G401.6 (cell line): ENCODE results near the gene DNAJC3.
"Not testable (repeated sequence)": the region's sequence is repeated elsewhere in the genome, so short reads cannot be mapped to it uniquely, and the experiment has no call there.

ENCODE experiments used
- FAIRE-seq: peaks from 2 replicates; lab custom pipeline; 2012; peaks lifted over from hg19 to GRCh38; lab: Jason Lieb, UNC

The DNAJC3 gene

DNA sequence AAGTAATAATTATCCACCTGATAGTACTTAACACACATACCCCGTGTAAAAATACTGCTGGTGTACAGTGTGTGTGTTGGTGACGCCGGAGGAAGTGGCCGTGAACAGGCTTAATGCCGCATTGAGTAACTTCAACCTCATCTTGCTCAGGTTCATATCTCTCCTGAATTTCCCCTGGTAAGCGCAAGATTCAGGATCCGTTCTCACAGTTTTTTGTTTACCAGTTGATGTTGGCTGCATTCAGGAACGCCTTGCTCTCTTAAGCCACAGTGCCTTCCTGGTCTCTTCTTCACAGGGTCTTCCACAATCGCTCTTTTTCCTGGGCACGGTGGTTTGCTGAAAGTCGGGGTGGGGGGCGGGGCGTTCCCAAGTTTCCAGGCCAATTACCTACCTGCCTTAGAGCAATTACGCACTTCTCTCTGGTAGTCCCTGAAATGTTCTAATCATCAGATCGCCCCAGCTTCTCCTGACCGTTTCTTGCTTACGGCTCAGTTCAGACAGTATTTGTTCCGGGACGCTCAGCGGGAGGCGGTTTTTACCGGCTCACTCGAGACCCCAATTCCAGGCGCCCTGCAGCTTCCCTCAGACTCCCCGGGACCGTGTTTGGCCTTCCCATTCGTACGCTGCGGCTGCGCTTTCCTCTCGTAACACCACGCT is 706 bp upstream of the DNAJC3 start:
- no peak for FAIRE-seq

DNA sequence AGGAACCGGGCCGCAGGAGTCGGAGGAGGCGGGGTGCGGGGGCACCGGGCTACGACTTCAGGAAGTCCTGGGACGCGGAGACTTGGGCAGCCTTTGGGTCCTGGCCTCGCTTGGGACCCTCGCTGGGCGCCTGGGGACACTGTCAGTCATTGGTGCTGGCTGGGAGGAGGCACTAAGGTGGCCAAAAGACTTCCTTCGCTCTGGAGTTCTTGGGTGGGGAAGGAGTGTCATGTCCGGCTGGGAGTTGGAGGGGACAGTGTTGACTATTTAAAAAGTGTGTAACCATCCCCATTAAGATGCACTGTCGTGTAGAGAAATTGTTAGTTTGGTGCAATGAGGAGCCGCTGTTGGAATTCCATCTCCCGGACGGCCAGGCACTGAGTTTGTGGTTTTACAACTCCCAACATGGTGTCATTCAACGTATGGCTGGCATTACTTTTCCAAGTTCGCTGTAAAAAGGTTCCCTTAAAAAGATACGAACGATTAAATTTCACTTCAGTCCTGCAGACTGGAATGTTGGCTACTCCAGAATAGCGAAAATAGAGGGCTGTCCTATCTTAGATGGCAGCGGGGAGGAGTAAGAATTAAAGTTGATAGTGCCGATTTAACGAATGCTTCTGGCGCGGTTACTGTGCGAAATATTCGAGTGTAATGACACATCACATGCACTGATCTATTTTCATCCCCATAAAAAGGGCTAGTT is 776 bp downstream of the DNAJC3 start:
- FAIRE-seq = no peak

DNA sequence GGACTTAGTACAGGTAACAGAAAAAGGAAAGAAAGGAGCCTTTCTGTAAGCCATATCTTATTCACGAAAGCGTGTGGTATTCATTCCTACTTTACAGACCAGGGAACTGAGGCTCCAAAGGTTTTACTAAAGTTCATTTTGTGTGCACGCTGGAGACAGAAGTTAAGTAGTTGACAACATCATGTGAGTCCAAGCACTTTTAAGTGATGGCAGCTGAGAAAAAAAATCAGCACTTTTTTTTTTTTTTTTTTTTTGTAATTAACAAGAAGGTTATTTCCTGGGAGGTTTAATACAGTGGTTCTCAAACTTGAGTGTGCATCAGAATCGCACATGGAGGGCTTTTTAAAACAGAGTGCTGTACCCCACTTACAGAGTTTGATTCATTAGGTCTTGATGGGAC is 2.0 kb downstream of the DNAJC3 start:
- no peak for FAIRE-seq

DNA sequence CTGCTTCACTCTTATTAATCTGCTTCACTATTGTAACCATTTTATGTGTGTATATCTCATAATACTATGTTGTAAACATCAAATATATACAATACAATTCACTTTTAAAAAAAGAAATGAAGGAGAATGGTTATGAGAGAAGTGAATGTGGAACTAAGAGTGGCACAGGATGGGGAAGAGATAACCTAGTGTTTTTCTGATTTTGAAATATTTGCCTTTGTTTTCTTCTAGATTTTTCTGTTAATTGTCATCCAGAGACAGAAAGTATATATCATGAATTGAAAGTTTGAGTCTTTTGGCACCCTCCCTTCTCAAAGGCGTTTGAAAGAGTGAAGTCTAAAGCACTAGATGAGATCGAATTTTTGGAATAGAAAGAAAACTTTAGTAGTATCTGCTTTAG is 2.8 kb downstream of the DNAJC3 start:
- FAIRE-seq = peak; percentile 66

DNA sequence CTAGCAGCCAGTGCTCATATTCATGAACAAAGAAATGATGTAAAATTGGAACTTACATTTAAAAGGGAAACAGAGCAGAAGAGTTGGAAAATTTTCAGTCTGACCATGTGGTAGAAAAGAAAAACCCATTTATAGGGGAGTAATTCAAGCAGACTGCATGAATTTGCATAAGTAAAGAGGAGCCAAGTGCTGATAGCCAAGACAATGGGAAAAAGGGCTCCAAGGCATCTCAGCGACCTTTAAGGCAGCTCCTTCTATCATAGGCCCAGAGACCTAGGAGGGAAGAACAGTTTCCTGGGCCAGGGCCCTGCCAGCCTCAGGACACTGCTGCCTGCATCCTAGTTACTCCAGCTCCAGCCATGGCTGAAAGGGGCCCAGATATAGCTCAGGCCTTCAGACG is 7.5 kb downstream of the DNAJC3 start:
- FAIRE-seq = no peak

DNA sequence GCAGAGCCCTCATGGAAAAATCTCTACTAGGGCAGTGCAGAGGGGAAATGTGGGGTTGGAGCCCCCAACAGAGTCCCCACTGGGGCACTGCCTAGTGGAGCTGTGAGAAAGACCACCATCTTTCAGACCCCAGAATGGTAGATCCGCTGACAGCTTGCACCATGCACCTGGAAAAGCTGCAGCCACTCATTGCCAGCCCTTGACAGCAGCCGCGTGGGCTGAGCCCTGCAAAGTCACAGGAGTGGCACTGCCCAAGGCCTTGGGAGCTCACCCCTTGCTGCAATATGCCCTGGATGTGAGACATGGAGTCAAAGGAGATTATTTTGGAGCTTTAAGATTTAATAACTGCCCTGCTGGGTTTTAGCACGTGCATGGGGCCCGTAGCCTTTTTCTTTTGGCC is 8.0 kb downstream of the DNAJC3 start:
- FAIRE-seq = not testable (repeated sequence)

DNA sequence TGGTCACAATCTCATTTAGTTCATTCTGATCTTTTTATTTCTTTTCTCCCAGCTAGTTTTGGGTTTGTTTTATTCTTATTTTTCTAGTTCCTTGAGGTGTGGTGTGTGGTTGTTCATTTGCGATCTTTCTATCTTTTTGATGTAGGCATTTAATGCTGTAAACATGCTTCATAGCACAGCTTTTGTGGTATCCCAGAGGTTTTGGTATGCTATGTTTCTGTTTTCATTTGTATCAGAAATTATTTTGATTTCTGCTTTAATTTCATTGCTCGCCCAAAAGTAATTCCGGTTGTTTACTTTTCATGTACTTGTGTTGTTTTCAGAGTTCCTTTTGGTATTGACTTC is 12.6 kb downstream of the DNAJC3 start:
- no peak for FAIRE-seq

DNA sequence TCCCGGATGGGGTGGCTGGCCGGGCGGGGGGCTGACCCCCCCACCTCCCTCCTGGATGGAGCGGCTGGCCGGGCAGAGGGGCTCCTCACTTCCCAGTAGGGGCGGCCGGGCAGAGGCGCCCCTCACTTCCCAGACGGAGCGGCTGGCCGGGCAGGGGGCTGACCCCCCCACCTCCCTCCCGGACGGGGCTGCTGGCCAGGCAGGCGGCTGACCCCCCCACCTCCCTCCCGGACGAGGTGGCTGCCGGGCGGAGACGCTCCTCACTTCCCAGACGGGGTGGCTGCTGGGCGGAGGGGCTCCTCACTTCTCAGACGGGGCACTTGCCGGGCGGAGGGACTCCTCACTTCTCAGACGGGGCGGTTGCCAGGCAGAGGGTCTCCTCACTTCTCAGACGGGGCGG is 14.0 kb downstream of the DNAJC3 start:
- not testable (repeated sequence) for FAIRE-seq

DNA sequence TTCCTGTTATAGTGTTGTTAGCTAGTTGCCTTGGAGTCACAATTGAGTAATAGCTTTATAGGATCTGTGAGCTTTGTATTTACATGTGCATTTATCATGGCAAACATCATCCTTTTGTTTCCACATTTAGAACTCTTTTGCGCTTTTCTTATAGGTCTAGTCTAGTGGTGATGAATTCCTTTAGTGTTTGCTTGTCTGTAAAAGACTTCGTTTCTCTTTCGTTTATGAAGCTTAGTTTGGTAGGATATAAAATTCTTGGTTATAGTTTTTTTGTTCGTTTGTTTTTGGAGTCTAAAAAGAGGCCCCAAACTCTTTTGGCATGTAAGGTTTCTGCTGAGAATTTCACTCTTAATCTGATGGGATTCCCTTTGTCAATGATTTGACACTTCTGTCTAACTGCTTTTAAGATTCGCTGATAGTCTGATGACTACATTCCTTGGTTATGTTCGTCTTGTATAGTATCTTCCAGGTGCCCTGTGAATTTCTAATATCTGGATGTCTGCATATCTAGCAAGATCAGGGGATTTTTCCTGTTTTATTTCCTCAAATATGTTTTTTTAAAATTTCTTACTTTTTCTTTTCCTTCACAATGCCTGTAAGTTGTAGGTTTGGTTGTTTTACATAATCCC is 20.2 kb downstream of the DNAJC3 start:
- FAIRE-seq = no peak

DNA sequence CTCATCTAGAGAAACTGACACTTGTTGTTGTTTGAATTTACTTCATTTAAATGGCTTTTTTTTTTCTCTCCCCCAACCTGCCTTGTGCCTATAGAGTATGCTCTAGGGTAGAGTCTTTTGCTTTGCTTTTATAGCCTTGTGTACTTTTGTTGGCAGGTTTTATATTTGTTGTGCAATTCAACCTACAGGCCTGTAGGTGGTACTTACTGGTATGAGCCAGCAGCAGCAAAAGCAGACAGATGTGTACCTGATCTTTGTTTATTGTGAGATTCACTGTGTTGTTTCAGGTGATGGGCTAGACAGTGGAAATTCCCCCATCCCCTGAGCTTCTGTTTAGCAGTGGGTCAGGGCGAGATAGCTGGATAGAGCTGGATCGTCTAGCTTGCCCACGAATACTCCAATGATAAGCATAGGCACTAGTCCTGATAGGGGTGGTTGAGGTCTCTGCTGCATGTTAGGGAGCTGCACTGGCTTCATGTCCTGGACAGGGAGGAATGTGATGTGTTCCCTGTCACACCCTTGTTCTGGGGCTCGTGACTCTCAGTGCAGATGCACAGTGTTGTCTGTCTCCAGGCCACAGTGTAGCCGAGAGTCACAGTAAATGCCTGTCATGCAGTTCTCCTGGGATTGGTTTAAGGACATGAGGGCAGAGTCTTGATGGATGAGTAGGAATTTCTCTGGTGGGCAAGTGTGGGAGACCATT is 21.3 kb downstream of the DNAJC3 start:
- peak; percentile 63 for FAIRE-seq

DNA sequence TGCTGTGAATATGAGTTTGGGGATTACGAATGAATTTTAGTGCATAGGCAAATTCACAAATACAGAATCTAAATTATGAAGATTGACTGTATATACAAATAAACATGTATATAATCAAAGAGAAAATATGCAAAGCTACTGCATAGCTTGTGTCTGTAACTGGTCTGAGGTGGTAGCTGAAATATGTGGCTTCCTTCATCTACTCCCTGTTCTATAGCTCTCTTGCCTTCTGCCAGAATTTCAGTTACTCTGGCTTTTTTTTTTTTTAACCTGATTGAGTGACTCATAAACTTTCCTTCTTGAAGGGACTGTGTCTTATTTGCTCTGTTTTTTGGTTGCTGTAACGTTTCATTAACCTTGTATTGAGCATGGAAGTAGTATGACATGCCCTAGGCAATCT is 26.6 kb downstream of the DNAJC3 start:
- FAIRE-seq = no peak

DNA sequence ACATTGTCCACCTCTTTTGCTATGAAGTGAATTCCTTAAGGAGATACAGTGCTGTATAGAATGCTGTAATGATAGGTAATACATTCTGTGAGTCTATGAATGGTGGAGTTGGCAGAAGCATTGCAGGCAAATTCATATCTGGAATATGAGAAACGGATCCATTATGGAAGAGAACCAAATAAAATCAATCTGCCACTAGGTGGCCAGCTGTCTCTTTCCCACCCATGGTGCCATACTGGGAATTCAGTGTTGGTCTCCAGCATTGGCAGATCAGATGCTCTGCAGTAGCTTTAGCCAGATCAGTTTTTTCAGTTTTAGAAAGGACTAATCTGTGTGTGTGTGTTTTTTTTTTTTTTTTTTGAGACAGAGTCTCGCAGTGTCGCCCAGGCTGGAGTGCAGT is 27.6 kb downstream of the DNAJC3 start:
- no peak for FAIRE-seq

DNA sequence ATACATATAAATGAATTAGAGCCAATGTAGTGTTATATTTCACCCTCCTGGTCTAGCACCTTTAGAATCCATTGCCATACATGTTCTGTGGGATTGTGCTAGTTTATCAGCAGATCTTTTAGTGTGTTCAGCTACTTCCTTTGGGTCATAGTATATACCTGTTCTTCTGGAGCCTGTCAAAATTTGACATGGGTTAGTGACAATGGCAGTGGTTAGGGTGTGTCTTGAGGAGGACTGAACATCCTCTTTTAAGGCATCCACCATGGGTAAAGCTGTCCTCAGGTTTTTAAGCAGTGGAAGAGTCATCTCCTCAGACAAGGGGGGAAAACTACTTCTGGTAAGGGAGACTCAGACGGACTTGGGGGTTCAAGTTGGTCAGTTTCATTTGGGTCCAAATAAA is 29.4 kb downstream of the DNAJC3 start:
- FAIRE-seq = no peak

DNA sequence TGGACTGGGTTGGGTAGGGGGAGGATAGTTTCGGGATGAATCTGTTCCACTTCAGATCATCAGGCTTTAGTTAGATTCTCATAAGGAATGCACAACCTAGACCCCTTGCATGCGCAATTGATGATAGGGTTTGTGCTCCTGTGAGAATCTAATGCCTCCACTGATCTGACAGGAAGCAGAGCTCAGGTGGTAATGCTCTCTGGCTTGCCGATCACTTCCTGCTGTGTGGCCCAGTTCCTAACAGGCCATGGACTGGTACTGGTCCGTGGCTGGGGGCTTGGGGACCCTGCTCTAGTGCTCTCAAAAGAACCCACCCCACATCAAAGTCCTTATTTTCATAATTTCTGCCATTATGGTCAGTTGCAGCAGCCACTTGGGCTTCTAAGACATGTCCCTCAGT is 30.1 kb downstream of the DNAJC3 start:
- FAIRE-seq = no peak

DNA sequence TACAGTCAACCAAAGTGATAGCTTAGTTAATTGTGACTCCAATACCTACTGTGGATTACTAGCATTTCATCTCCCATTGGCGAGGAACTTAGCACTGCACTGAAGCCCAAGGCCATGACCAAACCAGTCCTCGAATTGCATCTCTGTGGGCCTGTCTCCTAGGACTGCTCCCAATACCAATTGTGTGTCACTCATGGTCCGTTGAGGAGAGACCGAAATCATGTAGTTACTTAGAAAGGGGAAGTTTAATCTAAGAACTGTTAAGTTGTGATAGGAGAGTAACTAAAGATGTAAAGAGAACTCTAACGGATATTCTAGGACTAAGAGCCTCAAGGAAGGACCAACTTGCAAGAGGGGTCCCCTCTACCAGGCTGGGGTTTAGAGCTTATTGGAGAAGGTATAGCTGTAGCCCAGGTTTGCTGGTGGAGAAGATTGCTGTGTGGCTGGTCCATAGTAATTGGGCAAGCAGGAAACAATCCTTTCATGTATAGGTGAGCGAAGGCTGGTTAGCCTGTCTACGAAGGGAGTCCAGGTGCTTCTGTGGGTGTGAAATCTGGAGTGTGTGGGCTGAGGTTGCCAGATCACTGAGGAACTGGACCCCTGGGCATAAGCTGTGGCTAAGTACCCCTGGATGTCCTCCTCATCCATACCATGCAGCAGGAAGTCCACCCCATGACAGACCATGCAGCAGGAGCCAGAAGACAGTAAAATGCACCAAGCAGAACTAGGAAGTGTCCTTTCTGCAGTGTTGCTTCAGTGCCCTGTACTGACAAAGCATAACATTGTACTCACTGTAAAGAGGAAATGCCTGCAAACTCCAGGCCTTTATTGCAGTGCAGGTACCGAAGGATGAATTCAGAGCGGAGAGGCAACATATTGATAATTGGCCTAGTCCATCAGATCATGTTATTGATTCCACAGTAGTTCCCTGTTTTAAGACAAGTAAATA is 30.8 kb downstream of the DNAJC3 start:
- FAIRE-seq = no peak

DNA sequence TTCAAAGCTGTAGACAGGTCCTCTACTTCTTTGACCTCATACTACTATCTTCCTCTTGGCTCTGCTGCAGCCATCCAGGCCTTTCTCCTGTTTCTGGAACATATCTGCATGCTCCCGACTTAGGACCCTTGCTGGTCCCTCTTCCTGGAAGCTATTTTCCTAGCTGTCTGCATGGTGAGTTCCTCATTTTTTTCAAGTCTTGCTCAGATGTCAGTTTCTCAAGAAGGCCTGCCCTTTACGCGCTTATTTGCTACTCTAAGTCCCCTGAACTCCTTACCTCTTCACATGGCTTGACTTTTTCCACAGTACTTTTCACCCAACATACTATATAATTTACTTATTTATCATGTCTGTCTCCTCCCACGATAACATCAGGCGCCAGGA is 31.4 kb downstream of the DNAJC3 start:
- no peak for FAIRE-seq

DNA sequence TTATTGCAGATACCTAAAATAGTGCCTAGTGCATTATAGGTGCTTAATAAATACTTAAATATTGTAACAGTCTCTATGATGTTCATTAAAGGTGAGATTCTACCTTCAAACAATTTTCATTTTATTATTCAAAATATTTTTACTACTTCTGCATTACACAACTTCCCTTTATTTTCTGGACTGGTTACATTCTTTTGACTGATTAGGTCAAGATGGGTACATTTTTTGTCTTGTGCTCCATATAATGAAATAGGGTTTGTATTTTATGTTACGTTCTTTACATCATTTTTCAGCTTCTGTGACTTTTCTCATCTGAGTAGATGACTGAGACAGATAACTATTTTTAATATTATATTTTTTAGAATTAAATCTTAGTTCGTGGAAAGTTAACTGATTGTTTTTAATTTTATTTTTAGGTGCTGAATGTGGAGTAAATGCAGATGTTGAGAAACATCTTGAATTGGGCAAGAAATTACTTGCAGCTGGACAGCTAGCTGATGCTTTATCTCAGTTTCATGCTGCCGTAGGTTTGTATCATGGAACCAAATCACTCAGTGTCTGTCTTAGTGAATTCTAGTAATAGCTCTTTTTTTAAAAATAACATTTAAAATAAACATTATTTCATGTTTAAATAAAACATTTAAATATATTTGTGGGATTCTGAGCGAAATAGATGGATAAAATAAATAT is 32.0 kb downstream of the DNAJC3 start:
- FAIRE-seq = no peak

DNA sequence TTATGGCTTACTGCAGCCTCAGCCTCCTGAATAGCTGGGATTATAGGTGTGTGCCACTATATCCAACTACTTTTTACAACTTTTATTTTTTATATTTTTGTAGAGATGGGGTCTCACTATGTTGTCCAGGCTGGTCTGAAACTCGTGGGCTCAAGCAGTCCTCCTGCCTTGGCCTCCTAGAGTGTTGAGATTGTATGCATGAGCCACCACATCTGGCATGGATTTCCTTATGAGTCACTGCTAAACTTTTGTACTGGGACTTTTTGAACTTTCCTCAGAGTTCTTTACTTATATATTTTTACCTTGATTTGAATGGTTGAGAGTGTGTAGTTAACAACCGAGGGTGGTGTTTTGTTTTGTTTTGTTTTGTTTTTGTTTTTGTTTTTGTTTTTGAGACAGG is 33.4 kb downstream of the DNAJC3 start:
- FAIRE-seq = no peak

DNA sequence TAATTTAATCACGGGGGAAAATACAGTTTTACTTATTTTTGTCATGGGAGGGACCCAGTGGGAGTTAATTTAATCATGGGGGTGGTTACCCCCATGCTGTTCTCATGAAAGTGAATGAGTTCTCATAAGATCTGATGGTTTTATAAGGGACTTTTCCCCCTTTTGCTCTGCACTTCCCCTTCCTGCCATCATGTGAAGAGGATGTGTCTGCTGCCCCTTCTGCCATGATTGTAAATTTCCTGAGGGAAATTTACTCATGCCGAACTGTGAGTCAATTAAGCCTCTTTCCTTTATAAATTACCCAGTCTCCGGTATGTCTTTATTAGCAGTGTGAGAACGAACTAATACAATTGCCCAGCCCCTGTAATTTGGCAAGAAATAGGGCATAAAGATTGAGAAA is 35.9 kb downstream of the DNAJC3 start:
- FAIRE-seq = not testable (repeated sequence)

DNA sequence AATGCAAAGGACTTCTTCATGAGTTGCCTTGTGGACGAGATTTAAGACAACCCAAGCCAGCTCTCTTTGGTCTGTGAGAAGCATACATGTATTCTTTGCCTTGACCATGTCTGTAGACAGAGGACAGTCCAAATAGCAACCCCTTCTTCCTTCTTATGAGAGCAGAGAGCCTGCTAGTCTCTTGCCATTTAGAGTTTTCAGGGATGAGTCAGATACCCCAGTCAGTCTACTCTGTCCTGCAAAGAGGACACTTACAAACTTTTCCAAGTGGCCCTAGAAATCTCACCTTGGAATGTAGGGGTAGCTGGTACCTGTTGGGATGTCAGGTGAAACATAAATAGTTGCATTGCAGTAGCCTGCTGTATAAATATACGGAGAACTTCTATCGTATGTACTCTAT is 36.7 kb downstream of the DNAJC3 start:
- no peak for FAIRE-seq

DNA sequence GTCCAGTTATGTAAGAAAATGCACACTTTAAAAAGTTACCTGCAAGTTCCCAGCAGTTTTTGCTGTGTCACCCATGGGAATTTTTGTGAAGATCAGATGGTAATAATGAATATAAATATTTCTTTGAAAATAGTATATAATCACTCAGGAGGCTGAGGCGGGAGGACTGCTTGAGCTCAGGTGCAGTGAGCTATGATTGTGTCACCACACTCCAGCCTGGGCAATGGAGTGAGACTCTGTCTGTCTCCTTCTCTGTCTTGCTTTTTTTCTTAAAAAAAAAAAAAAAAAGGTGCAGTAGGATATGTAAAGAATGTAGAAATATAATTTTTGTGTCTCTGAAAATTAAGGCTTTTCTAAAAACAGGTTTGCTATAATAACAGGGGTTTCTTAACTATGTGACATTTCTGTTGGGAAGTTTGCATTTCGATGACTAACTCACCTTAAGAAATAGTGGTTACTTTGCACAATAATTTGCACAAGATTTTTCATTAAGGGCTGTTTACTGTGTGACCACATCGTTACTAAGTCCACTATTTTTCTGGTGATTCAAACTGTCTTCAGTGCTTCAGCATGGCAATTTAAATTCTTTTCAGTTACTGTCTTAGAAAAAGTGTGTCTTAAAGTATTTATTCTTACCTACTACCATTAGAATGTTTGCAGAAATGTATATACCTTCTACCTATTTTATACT is 37.3 kb downstream of the DNAJC3 start:
- no peak for FAIRE-seq
